K562 (cell line): ENCODE results near the gene MTHFS. TPM values are rescaled to one million over a fixed set of nuclear protein-coding genes. Genes with fewer than 3 reads are reported as not detected.

ENCODE experiments used
- ATAC-seq: fragments of 200-7000 bp; cut with Tn5 transposase; 3 replicates; pipeline ENCODE4 v1.9.1; 2020; ENCODE audit warnings: moderate library complexity
- BruUV-seq: library from RNA; stranded (reverse); fragments of 400-500 nt; replicated peaks from 2 replicates; lab custom pipeline; 2021; lab: Mats Ljungman, UMichigan
- CTCF ChIA-PET: fragments of 300-600 bp; formaldehyde crosslinking; extraction: SDS; loops from one replicate; lab custom pipeline; 2021; ENCODE audit warnings: low intra/inter-chr PET ratio; lab: Yijun Ruan, JAX
- POLR2A ChIA-PET: fragments of 300-600, 350-650 bp; sonication (Branson Sonifier 250); formaldehyde crosslinking; extraction: SDS; loops from one replicate; lab custom pipeline; 2021; ENCODE audit warnings: antibody characterized with exemption, inconsistent platforms; lab: Yijun Ruan, JAX
- DNase-seq, 4 experiments: peaks; one replicate each; pipeline versions ENCODE4 v3.0.0 to v3.0.0-alpha.2; 2011 to 2018; ENCODE audit warnings: low spot score in 3 of 4, mixed read lengths in 3 of 4; ENCODE audit errors: extremely low read depth in 1 of 4
- FAIRE-seq: peaks from 2 replicates; lab custom pipeline; 2011; peaks lifted over from hg19 to GRCh38; lab: Jason Lieb, UNC
- H2AFZ ChIP-seq: 2 replicates; pipeline ENCODE4 v1.6.0; 2011; ENCODE audit warnings: low read depth, low read length, control low read depth, inconsistent platforms
- H3K27ac ChIP-seq: fragments of 200-600 bp; 3 replicates; pipeline ENCODE4 v1.8.0; 2011; ENCODE audit warnings: low read depth, mild to moderate bottlenecking, control low read depth, inconsistent platforms, low read length, moderate library complexity, mixed read lengths; ENCODE audit errors: extremely low read depth
- H3K27me3 ChIP-seq, 2 experiments: fragments of 300-600 bp in 1 of 2; 2 replicates in 1 of 2; 3 replicates in 1 of 2; pipeline versions ENCODE4 v1.6.0 to v1.8.0; 2011; ENCODE audit warnings: inconsistent platforms in 2 of 2, low read length in 2 of 2, mild to moderate bottlenecking in 1 of 2, mixed read lengths in 1 of 2, moderate library complexity in 1 of 2; ENCODE audit not compliant: control insufficient read depth in 2 of 2, insufficient read depth in 2 of 2
- H3K36me3 ChIP-seq: fragments of 300-600 bp; 3 replicates; pipeline ENCODE4 v1.8.0; 2011; ENCODE audit warnings: mild to moderate bottlenecking, low read length, inconsistent platforms; ENCODE audit not compliant: control insufficient read depth, insufficient read depth
- H3K4me1 ChIP-seq, 2 experiments: fragments of 200-600 bp in 1 of 2; replicated peaks in 1 of 2; 2 replicates in 1 of 2; 3 replicates in 1 of 2; pipeline versions ENCODE4 v1.5.1 to v1.8.0; 2011; ENCODE audit warnings: inconsistent platforms in 2 of 2, low read length in 2 of 2, mild to moderate bottlenecking in 1 of 2, mixed read lengths in 1 of 2, moderate library complexity in 1 of 2; ENCODE audit not compliant: control insufficient read depth in 2 of 2, insufficient read depth in 2 of 2
- H3K4me2 ChIP-seq: 2 replicates; pipeline ENCODE4 v1.6.1; 2011; ENCODE audit warnings: low read length, control low read depth, inconsistent platforms, mixed read lengths; ENCODE audit not compliant: insufficient read depth
- H3K4me3 ChIP-seq: fragments of 200-600 bp; sonication (generic), shearing (Covaris generic); 2 replicates; pipeline ENCODE4 v1.5.1; 2016; ENCODE audit warnings: control low read depth, inconsistent platforms
- H3K79me2 ChIP-seq: fragments of 200-600 bp; 3 replicates; pipeline ENCODE4 v1.8.0; 2011; ENCODE audit warnings: low read length, inconsistent platforms; ENCODE audit not compliant: control insufficient read depth, insufficient read depth
- H3K9ac ChIP-seq, 2 experiments: 2 replicates each; pipeline versions ENCODE4 v1.6.0 to v1.6.1; 2011; ENCODE audit warnings: low read depth in 2 of 2, low read length in 2 of 2, control low read depth in 1 of 2, inconsistent platforms in 1 of 2, mild to moderate bottlenecking in 1 of 2, mixed read lengths in 1 of 2; ENCODE audit not compliant: insufficient read depth in 1 of 2
- H3K9me1 ChIP-seq: one replicate; pipeline ENCODE4 v1.6.0; 2011; ENCODE audit warnings: inconsistent platforms, mild to moderate bottlenecking, low read length, moderate library complexity; ENCODE audit not compliant: control insufficient read depth, insufficient read depth
- H3K9me3 ChIP-seq: replicated peaks from 2 replicates; pipeline ENCODE4 v1.5.1; 2011; ENCODE audit warnings: low read depth, low read length, inconsistent platforms; ENCODE audit not compliant: control insufficient read depth, insufficient read depth
- H4K20me1 ChIP-seq: replicated peaks from 2 replicates; pipeline ENCODE4 v1.6.1; 2011; ENCODE audit warnings: low read length, inconsistent platforms, mixed read lengths; ENCODE audit not compliant: control insufficient read depth, insufficient read depth
- BCOR ChIP-seq: fragments of 450-650 bp; IDR thresholded peaks from 2 replicates; pipeline ENCODE4 v1.6.1; 2016
- E2F3 ChIP-seq: fragments of 250-450 bp; sonication (Bioruptor Pico); IDR thresholded peaks from 2 replicates; pipeline ENCODE4 v1.4.0; 2020; ENCODE audit warnings: mild to moderate bottlenecking
- ETS2 ChIP-seq: IDR thresholded peaks from 2 replicates; pipeline ENCODE4 v1.6.1; 2016; ENCODE audit warnings: borderline replicate concordance, missing genetic modification characterization, mild to moderate bottlenecking, moderate library complexity, missing compliant biosample characterization; ENCODE audit not compliant: poor library complexity, severe bottlenecking
- FOXJ2 ChIP-seq: fragments of 200-800 bp; sonication (Bioruptor generic); IDR thresholded peaks from 2 replicates; pipeline ENCODE4 v1.6.1; 2016; ENCODE audit warnings: missing genetic modification characterization, missing compliant biosample characterization
- HIVEP1 ChIP-seq: fragments of 250-450 bp; sonication (Bioruptor Pico); IDR thresholded peaks from 2 replicates; pipeline ENCODE4 v1.4.0; 2020; ENCODE audit warnings: mild to moderate bottlenecking
- PML ChIP-seq: IDR thresholded peaks from 2 replicates; pipeline ENCODE4 v1.6.1; 2012; ENCODE audit warnings: low read length, inconsistent platforms
- YBX1 ChIP-seq: fragments of 450-650 bp; IDR thresholded peaks from 2 replicates; pipeline ENCODE4 v1.7.1; 2016; ENCODE audit warnings: mild to moderate bottlenecking
- WGBS: fragments of 100-300 bp; shearing (Covaris generic); methylation state at CpG from one replicate; pipeline ENCODE4 v1.1.6; 2016; ENCODE audit warnings: low coverage, mixed read lengths; ENCODE audit not compliant: insufficient coverage; ENCODE audit errors: missing lambda C conversion rate; 5-methylcytosine and 5-hydroxymethylcytosine counted together
- in situ Hi-C: fragments of 300-500 bp; cut with MboI; formaldehyde crosslinking; loops from 4 replicates; pipeline ENCODE4 v1.15.0; 2018; ENCODE audit warnings: inconsistent platforms, mixed read lengths
- intact Hi-C: fragments of 100-400 bp; cut with micrococcal nuclease; formaldehyde crosslinking; loops from 2 replicates; pipeline ENCODE4 v1.14.2; 2022
- polyA plus RNA-seq, 8 experiments: library from polyadenylated mRNA; depleted of rRNA in 4 of 8; stranded (reverse) in 5 of 8; unstranded in 3 of 8; fragments of >200 nt; fragmentation: Nextera tagmentation in 2 of 8; fragmentation: Illumina TruSeq in 1 of 8; extraction: Ambion mirVana in 2 of 8; extraction: Trizol in 1 of 8; gene quantifications; 2 replicates each; pipeline versions ENCODE4 v1.2.1 to v1.2.3, GENCODE V29; 2011 to 2014; ENCODE audit warnings: inconsistent platforms in 1 of 8, missing spikeins in 1 of 8
- total RNA-seq, 7 experiments: library from RNA; depleted of rRNA in 6 of 7; stranded (reverse); fragments of >200 nt in 6 of 7; fragmentation: Illumina TruSeq in 2 of 7; extraction: Trizol in 2 of 7; gene quantifications; 2 replicates each; pipeline versions ENCODE4 v1.2.1 to v1.2.3, GENCODE V29; 2011 to 2021; ENCODE audit warnings: low replicate concordance in 1 of 7
- TF ChIP-seq, protein P1 (sequence below), 3 experiments: fragments of 200-800 bp in 1 of 3; fragments of 250-450 bp in 1 of 3; fragments of 450-650 bp in 1 of 3; sonication (Bioruptor Pico) in 1 of 3; sonication (Bioruptor generic) in 1 of 3; formaldehyde crosslinking in 1 of 3; IDR thresholded peaks; 2 replicates each; pipeline versions ENCODE4 v1.6.1 to v1.8.0; 2016 to 2022; ENCODE audit warnings: mild to moderate bottlenecking in 2 of 3, missing genetic modification characterization in 2 of 3, missing compliant biosample characterization in 1 of 3, moderate library complexity in 1 of 3
- TF ChIP-seq, protein P2 (sequence below), 3 experiments: IDR thresholded peaks in 2 of 3; conservative IDR thresholded peaks in 1 of 3; 2 replicates each; pipeline ENCODE4 v1.5.1; 2011 to 2012; ENCODE audit warnings: low read length in 3 of 3, mild to moderate bottlenecking in 3 of 3, control low read depth in 2 of 3, improper control_type of control experiment in 1 of 3, inconsistent platforms in 1 of 3, low read depth in 1 of 3, mixed read lengths in 1 of 3, moderate library complexity in 1 of 3; ENCODE audit not compliant: insufficient read depth in 2 of 3
- TF ChIP-seq, protein P3 (sequence below): sonication (generic); formaldehyde crosslinking; IDR thresholded peaks from 2 replicates; pipeline ENCODE4 v1.8.0; 2023; ENCODE audit warnings: missing genetic modification reagents, mild to moderate bottlenecking, borderline replicate concordance

Gene MTHFS
- total and polyA plus RNA-seq, 9 of the 15 experiments (the other 6 are each of a cell fraction or from before 2014, with no cell fraction given): 17.8 to 79.3 (median 41.7) TPM

DNA sequence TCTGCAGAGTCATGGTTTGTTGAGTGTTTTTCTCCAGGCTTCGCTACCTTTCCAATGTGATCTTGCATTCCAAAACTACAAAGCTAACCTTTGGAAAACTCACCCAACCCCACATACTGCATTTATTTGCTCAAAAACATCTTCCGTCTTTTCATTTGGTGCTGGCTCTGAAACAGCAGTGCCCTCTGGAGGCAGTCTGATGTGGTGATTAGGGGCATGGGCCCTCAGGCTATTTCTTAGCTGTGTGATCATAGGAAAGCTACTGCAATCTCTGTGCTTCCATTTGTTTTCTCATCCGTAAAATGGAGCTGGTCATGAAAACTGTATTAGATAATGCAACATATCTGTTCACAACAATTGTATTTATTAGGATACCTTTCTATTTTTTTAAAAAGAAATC, 47.0 kb downstream of the MTHFS start:
- H3K9me3 ChIP-seq: no peaks in the 10 kb centered on the region
- H3K79me2 ChIP-seq: 0 out of 3 replicates have a peak, but pooled peaks cover 7% of the 10 kb centered on the region
- H3K9me1 ChIP-seq: no peaks in the 10 kb centered on the region
- H3K27me3 ChIP-seq: no peaks in the 10 kb centered on the region
- H4K20me1 ChIP-seq: no peaks in the 10 kb centered on the region; the same call in 1 of the 2 replicates
- no peak overlapping the region for H3K4me3 ChIP-seq
- WGBS: 76% methylated on average over 3 of the region's 3 CpGs
- no peak overlapping the region for H3K4me2 ChIP-seq
- BruUV-seq: no TSS peak
- FAIRE-seq (peak; percentile 29), ATAC-seq (peak; percentile 70), DNase-seq (peak; percentile 22 to 49 (median 39))
- intact Hi-C loops: loop anchor here (5.0 to 10.0 kb wide), 3 partner anchors 82 to 467 kb away; no protein-coding TSS in a partner anchor
- POLR2A ChIA-PET: interaction anchor here (0.7 kb wide), 1 partner anchor 651 kb away, joined by 3 read pairs; no protein-coding TSS in a partner anchor
- CTCF ChIA-PET: interaction anchor here (0.5 kb wide), 1 partner anchor 10 kb away, joined by 3 read pairs; no protein-coding TSS in a partner anchor
- H3K27ac ChIP-seq: no peak overlapping the region
- peaks cover 0 to 4% of the 10 kb centered on the region in 2 experiments; a peak in 1 of 5 replicates for H3K4me1 ChIP-seq
- H3K9ac ChIP-seq: no peak overlapping the region
- in situ Hi-C loops: no loop called here
- H3K36me3 ChIP-seq: peaks cover 47% of the 10 kb centered on the region
- no peak overlapping the region for H2AFZ ChIP-seq
- TF ChIP-seq YBX1: no peak
- TF ChIP-seq, protein P1, sequence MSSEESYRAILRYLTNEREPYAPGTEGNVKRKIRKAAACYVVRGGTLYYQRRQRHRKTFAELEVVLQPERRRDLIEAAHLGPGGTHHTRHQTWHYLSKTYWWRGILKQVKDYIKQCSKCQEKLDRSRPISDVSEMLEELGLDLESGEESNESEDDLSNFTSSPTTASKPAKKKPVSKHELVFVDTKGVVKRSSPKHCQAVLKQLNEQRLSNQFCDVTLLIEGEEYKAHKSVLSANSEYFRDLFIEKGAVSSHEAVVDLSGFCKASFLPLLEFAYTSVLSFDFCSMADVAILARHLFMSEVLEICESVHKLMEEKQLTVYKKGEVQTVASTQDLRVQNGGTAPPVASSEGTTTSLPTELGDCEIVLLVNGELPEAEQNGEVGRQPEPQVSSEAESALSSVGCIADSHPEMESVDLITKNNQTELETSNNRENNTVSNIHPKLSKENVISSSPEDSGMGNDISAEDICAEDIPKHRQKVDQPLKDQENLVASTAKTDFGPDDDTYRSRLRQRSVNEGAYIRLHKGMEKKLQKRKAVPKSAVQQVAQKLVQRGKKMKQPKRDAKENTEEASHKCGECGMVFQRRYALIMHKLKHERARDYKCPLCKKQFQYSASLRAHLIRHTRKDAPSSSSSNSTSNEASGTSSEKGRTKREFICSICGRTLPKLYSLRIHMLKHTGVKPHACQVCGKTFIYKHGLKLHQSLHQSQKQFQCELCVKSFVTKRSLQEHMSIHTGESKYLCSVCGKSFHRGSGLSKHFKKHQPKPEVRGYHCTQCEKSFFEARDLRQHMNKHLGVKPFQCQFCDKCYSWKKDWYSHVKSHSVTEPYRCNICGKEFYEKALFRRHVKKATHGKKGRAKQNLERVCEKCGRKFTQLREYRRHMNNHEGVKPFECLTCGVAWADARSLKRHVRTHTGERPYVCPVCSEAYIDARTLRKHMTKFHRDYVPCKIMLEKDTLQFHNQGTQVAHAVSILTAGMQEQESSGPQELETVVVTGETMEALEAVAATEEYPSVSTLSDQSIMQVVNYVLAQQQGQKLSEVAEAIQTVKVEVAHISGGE (CRISPR knock-in tag; IDR thresholded peaks at IDR 0.05): no peak
- TF ChIP-seq E2F3 (CRISPR knock-in tag): no peak
- TF ChIP-seq FOXJ2 (tag): no peak
- TF ChIP-seq, protein P2, sequence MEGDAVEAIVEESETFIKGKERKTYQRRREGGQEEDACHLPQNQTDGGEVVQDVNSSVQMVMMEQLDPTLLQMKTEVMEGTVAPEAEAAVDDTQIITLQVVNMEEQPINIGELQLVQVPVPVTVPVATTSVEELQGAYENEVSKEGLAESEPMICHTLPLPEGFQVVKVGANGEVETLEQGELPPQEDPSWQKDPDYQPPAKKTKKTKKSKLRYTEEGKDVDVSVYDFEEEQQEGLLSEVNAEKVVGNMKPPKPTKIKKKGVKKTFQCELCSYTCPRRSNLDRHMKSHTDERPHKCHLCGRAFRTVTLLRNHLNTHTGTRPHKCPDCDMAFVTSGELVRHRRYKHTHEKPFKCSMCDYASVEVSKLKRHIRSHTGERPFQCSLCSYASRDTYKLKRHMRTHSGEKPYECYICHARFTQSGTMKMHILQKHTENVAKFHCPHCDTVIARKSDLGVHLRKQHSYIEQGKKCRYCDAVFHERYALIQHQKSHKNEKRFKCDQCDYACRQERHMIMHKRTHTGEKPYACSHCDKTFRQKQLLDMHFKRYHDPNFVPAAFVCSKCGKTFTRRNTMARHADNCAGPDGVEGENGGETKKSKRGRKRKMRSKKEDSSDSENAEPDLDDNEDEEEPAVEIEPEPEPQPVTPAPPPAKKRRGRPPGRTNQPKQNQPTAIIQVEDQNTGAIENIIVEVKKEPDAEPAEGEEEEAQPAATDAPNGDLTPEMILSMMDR (IDR thresholded peaks at IDR 0.05 in 2 of 3, conservative IDR thresholded peaks at IDR 0.05 in 1 of 3; ENCODE audit: insufficient read depth in 2 of 3, low read depth in 1 of 3, low read length in 3 of 3): peak; percentile 52 to 69 (median 60)
- no peak for TF ChIP-seq BCOR
- TF ChIP-seq, protein P3, sequence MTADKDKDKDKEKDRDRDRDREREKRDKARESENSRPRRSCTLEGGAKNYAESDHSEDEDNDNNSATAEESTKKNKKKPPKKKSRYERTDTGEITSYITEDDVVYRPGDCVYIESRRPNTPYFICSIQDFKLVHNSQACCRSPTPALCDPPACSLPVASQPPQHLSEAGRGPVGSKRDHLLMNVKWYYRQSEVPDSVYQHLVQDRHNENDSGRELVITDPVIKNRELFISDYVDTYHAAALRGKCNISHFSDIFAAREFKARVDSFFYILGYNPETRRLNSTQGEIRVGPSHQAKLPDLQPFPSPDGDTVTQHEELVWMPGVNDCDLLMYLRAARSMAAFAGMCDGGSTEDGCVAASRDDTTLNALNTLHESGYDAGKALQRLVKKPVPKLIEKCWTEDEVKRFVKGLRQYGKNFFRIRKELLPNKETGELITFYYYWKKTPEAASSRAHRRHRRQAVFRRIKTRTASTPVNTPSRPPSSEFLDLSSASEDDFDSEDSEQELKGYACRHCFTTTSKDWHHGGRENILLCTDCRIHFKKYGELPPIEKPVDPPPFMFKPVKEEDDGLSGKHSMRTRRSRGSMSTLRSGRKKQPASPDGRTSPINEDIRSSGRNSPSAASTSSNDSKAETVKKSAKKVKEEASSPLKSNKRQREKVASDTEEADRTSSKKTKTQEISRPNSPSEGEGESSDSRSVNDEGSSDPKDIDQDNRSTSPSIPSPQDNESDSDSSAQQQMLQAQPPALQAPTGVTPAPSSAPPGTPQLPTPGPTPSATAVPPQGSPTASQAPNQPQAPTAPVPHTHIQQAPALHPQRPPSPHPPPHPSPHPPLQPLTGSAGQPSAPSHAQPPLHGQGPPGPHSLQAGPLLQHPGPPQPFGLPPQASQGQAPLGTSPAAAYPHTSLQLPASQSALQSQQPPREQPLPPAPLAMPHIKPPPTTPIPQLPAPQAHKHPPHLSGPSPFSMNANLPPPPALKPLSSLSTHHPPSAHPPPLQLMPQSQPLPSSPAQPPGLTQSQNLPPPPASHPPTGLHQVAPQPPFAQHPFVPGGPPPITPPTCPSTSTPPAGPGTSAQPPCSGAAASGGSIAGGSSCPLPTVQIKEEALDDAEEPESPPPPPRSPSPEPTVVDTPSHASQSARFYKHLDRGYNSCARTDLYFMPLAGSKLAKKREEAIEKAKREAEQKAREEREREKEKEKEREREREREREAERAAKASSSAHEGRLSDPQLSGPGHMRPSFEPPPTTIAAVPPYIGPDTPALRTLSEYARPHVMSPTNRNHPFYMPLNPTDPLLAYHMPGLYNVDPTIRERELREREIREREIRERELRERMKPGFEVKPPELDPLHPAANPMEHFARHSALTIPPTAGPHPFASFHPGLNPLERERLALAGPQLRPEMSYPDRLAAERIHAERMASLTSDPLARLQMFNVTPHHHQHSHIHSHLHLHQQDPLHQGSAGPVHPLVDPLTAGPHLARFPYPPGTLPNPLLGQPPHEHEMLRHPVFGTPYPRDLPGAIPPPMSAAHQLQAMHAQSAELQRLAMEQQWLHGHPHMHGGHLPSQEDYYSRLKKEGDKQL (CRISPR knock-in tag): no peak
- no peak for TF ChIP-seq HIVEP1
- TF ChIP-seq PML: no peak
- no peak for TF ChIP-seq ETS2
